K562 (cell line): ENCODE results near the gene ZDHHC1. TPM values are rescaled to one million over a fixed set of nuclear protein-coding genes. Genes with fewer than 3 reads are reported as not detected.

Source experiments
- CBX8 ChIP-seq: fragments of 200-600 bp; sonication (generic); IDR thresholded peaks from 2 replicates; pipeline ENCODE4 v1.6.1; 2012; ENCODE audit warnings: borderline replicate concordance, mixed run types, low read depth, mild to moderate bottlenecking, moderate library complexity, mixed read lengths, low read length, control low read depth, inconsistent platforms; ENCODE audit not compliant: poor library complexity, severe bottlenecking; ENCODE audit errors: extremely low read depth
- CREB1 ChIP-seq, 2 experiments: sonication (generic) in 1 of 2; formaldehyde crosslinking in 1 of 2; IDR thresholded peaks; 2 replicates each; pipeline versions ENCODE4 v1.6.1 to v1.8.0; 2012 to 2022; ENCODE audit warnings: inconsistent platforms in 1 of 2, mild to moderate bottlenecking in 1 of 2, missing genetic modification reagents in 1 of 2, moderate library complexity in 1 of 2
- ETV1 ChIP-seq: fragments of 450-650 bp; conservative IDR thresholded peaks from 2 replicates; pipeline ENCODE4 v1.6.1; 2016; ENCODE audit warnings: missing genetic modification characterization, control low read depth, low read depth, missing compliant biosample characterization
- ETV6 ChIP-seq, 3 experiments: fragments of 150-350 bp in 1 of 3; sonication (generic) in 1 of 3; formaldehyde crosslinking in 1 of 3; IDR thresholded peaks; 2 replicates each; pipeline versions ENCODE4 v1.6.1 to v1.8.0; 2014 to 2022; ENCODE audit warnings: borderline replicate concordance in 2 of 3, low read depth in 2 of 3, antibody characterized with exemption in 1 of 3, low read length in 1 of 3, mild to moderate bottlenecking in 1 of 3, missing genetic modification reagents in 1 of 3
- HSF4 ChIP-seq: fragments of 250-450 bp; sonication (Bioruptor Pico); IDR thresholded peaks from 2 replicates; pipeline ENCODE4 v2.1.2; 2022; ENCODE audit warnings: mild to moderate bottlenecking, moderate library complexity, borderline replicate concordance
- LEF1 ChIP-seq: fragments of 450-650 bp; IDR thresholded peaks from 2 replicates; pipeline ENCODE4 v1.6.1; 2016; ENCODE audit warnings: mild to moderate bottlenecking
- MAZ ChIP-seq, 2 experiments: fragments of 450-650 bp in 1 of 2; sonication (generic) in 1 of 2; formaldehyde crosslinking; IDR thresholded peaks in 1 of 2; conservative IDR thresholded peaks in 1 of 2; 2 replicates each; pipeline versions ENCODE4 v1.4.0 to v1.5.0; 2020; ENCODE audit warnings: mild to moderate bottlenecking in 1 of 2, missing genetic modification reagents in 1 of 2
- MEF2D ChIP-seq: conservative IDR thresholded peaks from 2 replicates; pipeline ENCODE4 v1.6.1; 2016; ENCODE audit warnings: low read depth, missing genetic modification characterization, missing compliant biosample characterization
- NELFE ChIP-seq: IDR thresholded peaks from 2 replicates; pipeline ENCODE4 v1.6.1; 2011; ENCODE audit warnings: mild to moderate bottlenecking; ENCODE audit not compliant: insufficient read depth, insufficient read length
- NUFIP1 ChIP-seq: fragments of 450-650 bp; IDR thresholded peaks from 2 replicates; pipeline ENCODE4 v1.6.1; 2018; ENCODE audit not compliant: partially characterized antibody
- PHTF2 ChIP-seq: fragments of 250-450 bp; sonication (Bioruptor Pico); IDR thresholded peaks from 2 replicates; pipeline ENCODE4 v1.5.0; 2021; ENCODE audit warnings: mild to moderate bottlenecking
- RB1 ChIP-seq: fragments of 450-650 bp; IDR thresholded peaks from 2 replicates; pipeline ENCODE4 v1.6.1; 2017; ENCODE audit warnings: low read depth, mild to moderate bottlenecking
- SAP30 ChIP-seq: fragments of 200-600 bp; sonication (generic); IDR thresholded peaks from 2 replicates; pipeline ENCODE4 v1.6.1; 2012; ENCODE audit warnings: borderline replicate concordance, low read depth, mild to moderate bottlenecking, moderate library complexity, low read length, control low read depth, inconsistent platforms; ENCODE audit not compliant: insufficient read depth, poor library complexity, severe bottlenecking
- SETDB1 ChIP-seq: IDR thresholded peaks from one replicate; pipeline ENCODE4 v1.6.1; 2012; ENCODE audit warnings: low read length, control low read depth, inconsistent platforms
- SIRT6 ChIP-seq: IDR thresholded peaks from one replicate; pipeline ENCODE4 v1.6.1; 2012; ENCODE audit warnings: low read depth, mild to moderate bottlenecking, control low read depth, inconsistent platforms, low read length, moderate library complexity
- SMARCA5 ChIP-seq: fragments of 450-650 bp; IDR thresholded peaks from 2 replicates; pipeline ENCODE4 v1.6.1; 2016
- ZBTB7A ChIP-seq: IDR thresholded peaks from 2 replicates; pipeline ENCODE4 v1.6.1; 2011; ENCODE audit warnings: low read depth, mild to moderate bottlenecking, low read length, moderate library complexity, borderline replicate concordance; ENCODE audit not compliant: control insufficient read depth
- ZBTB8A ChIP-seq: fragments of 450-650 bp; IDR thresholded peaks from 2 replicates; pipeline ENCODE4 v1.6.1; 2018; ENCODE audit warnings: mild to moderate bottlenecking, moderate library complexity; ENCODE audit not compliant: partially characterized antibody
- ZC3H11A ChIP-seq: IDR thresholded peaks from 2 replicates; pipeline ENCODE4 v1.6.1; 2012; ENCODE audit warnings: low read depth, low read length, improper control_type of control experiment
- ZFX ChIP-seq: sonication (generic); formaldehyde crosslinking; IDR thresholded peaks from 2 replicates; pipeline ENCODE4 v1.8.0; 2022; ENCODE audit warnings: mild to moderate bottlenecking, missing genetic modification reagents, moderate library complexity
- ZNF232 ChIP-seq: sonication (generic); formaldehyde crosslinking; IDR thresholded peaks from 2 replicates; pipeline ENCODE4 v1.8.0; 2022; ENCODE audit warnings: mild to moderate bottlenecking, missing genetic modification reagents
- ZNF324 ChIP-seq: fragments of 250-450 bp; sonication (Bioruptor Pico); IDR thresholded peaks from 2 replicates; pipeline ENCODE4 v1.4.0; 2020; ENCODE audit warnings: mild to moderate bottlenecking
- ZNF41 ChIP-seq: fragments of 250-450 bp; sonication (Bioruptor Pico); conservative IDR thresholded peaks from 2 replicates; pipeline ENCODE4 v1.4.0; 2020; ENCODE audit warnings: mild to moderate bottlenecking
- polyA plus RNA-seq, 8 experiments: library from polyadenylated mRNA; depleted of rRNA in 4 of 8; stranded (reverse) in 5 of 8; unstranded in 3 of 8; fragments of >200 nt; fragmentation: Nextera tagmentation in 2 of 8; fragmentation: Illumina TruSeq in 1 of 8; extraction: Ambion mirVana in 2 of 8; extraction: Trizol in 1 of 8; gene quantifications; 2 replicates each; pipeline versions ENCODE4 v1.2.1 to v1.2.3, GENCODE V29; 2011 to 2014; ENCODE audit warnings: inconsistent platforms in 1 of 8, missing spikeins in 1 of 8
- total RNA-seq, 7 experiments: library from RNA; depleted of rRNA in 6 of 7; stranded (reverse); fragments of >200 nt in 6 of 7; fragmentation: Illumina TruSeq in 2 of 7; extraction: Trizol in 2 of 7; gene quantifications; 2 replicates each; pipeline versions ENCODE4 v1.2.1 to v1.2.3, GENCODE V29; 2011 to 2021; ENCODE audit warnings: low replicate concordance in 1 of 7
- TF ChIP-seq, protein P1 (sequence below): sonication (generic); formaldehyde crosslinking; IDR thresholded peaks from 2 replicates; pipeline ENCODE4 v1.9.0; 2022; ENCODE audit warnings: mild to moderate bottlenecking, missing genetic modification reagents
- TF ChIP-seq, protein P2 (sequence below): sonication (generic); formaldehyde crosslinking; IDR thresholded peaks from 2 replicates; pipeline ENCODE4 v1.9.0; 2022; ENCODE audit warnings: mild to moderate bottlenecking, missing genetic modification reagents
- TF ChIP-seq, protein P3 (sequence below): fragments of 450-650 bp; formaldehyde crosslinking; IDR thresholded peaks from 2 replicates; pipeline ENCODE4 v1.4.0; 2022; ENCODE audit warnings: missing genetic modification characterization

ZDHHC1 gene
- total and polyA plus RNA-seq, 9 of the 15 experiments (the other 6 are each of a cell fraction or from before 2014, with no cell fraction given) = 0.06 to 0.77 (median 0.25) TPM; not detected in 4

DNA sequence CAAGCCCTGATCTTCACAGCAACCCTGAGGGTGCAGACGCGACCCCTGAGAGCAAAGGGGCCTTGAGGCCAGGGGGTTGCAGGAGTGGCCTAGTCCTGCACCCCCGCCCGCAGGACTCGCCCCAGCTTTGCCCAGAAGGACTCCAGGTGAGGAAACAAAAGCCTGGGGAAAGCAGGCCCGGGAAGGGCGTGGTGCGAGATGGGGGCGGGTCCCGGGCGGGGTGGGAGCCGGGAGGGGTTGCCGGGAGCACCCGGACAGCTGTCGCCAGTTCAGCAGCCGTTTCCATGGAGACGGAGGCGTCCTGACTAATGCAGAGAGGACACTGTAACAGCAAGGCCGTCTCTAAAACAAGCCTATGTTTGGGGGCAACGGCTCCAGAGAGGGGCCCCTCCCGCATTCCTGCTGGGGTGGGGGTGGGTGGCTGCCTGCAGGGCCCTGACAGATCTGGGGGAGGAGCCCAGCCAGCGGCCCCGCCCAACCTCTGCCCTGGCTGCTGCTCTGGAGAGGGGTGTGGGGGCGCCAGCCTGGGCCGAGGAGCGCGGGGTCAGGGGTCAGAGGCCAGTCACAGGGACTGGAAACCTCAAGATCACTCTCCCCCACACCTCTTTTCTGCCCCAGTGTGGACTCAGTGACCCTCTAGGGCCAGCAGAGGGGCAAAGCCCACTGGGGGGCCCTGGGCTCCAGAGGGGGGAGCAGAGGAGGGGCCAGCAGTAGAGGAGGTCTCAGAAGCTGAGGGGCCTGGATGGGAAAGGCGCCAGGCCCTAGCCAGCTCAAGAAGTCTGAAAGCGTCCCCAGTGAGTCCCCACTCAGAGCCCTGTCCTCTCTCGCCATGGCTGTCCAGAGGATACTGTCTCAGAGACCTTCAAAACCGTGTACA, 19.9 kb downstream of the ZDHHC1 start (continued):
- TF ChIP-seq ETV1 (tag) = no peak
- peak; percentile 87; the same call in 1 of the 2 replicates for TF ChIP-seq ZBTB7A
- no peak for TF ChIP-seq SIRT6
- TF ChIP-seq ETV6 (IDR thresholded peaks at IDR 0.05; ENCODE audit: borderline replicate concordance in 1 of 2, low read depth in 2 of 2, low read length in 1 of 2) = no peak
- TF ChIP-seq ETV6 (CRISPR knock-in tag; IDR thresholded peaks at IDR 0.05; ENCODE audit: borderline replicate concordance) = no peak
- TF ChIP-seq, protein P1, sequence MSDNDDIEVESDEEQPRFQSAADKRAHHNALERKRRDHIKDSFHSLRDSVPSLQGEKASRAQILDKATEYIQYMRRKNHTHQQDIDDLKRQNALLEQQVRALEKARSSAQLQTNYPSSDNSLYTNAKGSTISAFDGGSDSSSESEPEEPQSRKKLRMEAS (CRISPR knock-in tag) = no peak
- TF ChIP-seq PHTF2 (CRISPR knock-in tag) = no peak
- TF ChIP-seq ZBTB8A = no peak
- TF ChIP-seq, protein P2, sequence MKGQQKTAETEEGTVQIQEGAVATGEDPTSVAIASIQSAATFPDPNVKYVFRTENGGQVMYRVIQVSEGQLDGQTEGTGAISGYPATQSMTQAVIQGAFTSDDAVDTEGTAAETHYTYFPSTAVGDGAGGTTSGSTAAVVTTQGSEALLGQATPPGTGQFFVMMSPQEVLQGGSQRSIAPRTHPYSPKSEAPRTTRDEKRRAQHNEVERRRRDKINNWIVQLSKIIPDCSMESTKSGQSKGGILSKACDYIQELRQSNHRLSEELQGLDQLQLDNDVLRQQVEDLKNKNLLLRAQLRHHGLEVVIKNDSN = no peak
- TF ChIP-seq, protein P3, sequence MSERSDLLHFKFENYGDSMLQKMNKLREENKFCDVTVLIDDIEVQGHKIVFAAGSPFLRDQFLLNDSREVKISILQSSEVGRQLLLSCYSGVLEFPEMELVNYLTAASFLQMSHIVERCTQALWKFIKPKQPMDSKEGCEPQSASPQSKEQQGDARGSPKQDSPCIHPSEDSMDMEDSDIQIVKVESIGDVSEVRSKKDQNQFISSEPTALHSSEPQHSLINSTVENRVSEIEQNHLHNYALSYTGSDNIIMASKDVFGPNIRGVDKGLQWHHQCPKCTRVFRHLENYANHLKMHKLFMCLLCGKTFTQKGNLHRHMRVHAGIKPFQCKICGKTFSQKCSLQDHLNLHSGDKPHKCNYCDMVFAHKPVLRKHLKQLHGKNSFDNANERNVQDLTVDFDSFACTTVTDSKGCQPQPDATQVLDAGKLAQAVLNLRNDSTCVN = no peak
- no peak for TF ChIP-seq MEF2D (tag)
- TF ChIP-seq ZFX (CRISPR knock-in tag) = peak; percentile 59
- TF ChIP-seq SAP30 = peak; percentile 82
- no peak for TF ChIP-seq NUFIP1
- no peak for TF ChIP-seq SETDB1
- TF ChIP-seq ZC3H11A = no peak
- TF ChIP-seq SMARCA5 = no peak
- TF ChIP-seq ZNF232 = no peak
- TF ChIP-seq RB1 = no peak
- no peak for TF ChIP-seq HSF4 (CRISPR knock-in tag)
- no peak for TF ChIP-seq ZNF41 (CRISPR knock-in tag)
- TF ChIP-seq CBX8 = no peak
- TF ChIP-seq MAZ (CRISPR knock-in tag; conservative IDR thresholded peaks at IDR 0.05 in 1 of 2, IDR thresholded peaks at IDR 0.05 in 1 of 2) = peak; percentile 41 to 59; a peak in 3 of 4 replicates
- TF ChIP-seq CREB1 (IDR thresholded peaks at IDR 0.05) = 0 out of 2 replicates have a peak, but pooled peaks have one; percentile 13
- TF ChIP-seq CREB1 (CRISPR knock-in tag; IDR thresholded peaks at IDR 0.05) = no peak
- no peak for TF ChIP-seq ZNF324 (CRISPR knock-in tag)
- TF ChIP-seq LEF1 = 0 out of 2 replicates have a peak, but pooled peaks have one; percentile 31
- TF ChIP-seq NELFE = no peak
